Liver (tissue), 9 donors: ENCODE results near the gene CHRM3. TPM values are rescaled to one million over a fixed set of nuclear protein-coding genes. Genes with fewer than 3 reads are reported as not detected.

Source experiments
- DNase-seq: peaks from one replicate; pipeline ENCODE4 v3.0.0-alpha.2; 2017; ENCODE audit warnings: low spot score
- H3K27ac ChIP-seq, 2 donors: one replicate each; pipeline ENCODE4 v1.7.0; 2013; ENCODE audit warnings: inconsistent platforms in 2 of 2, low read length in 2 of 2, control low read depth in 1 of 2, low read depth in 1 of 2, mild to moderate bottlenecking in 1 of 2
- H3K27me3 ChIP-seq, 4 donors: one replicate each; pipeline versions ENCODE4 v1.6.1 to v1.7.0; 2013; ENCODE audit warnings: low read length in 3 of 4, inconsistent platforms in 1 of 4, mild to moderate bottlenecking in 1 of 4, moderate library complexity in 1 of 4; ENCODE audit not compliant: control insufficient read depth in 4 of 4, insufficient read depth in 4 of 4
- H3K36me3 ChIP-seq, 4 donors: one replicate each; pipeline versions ENCODE4 v1.6.1 to v1.7.0; 2013; ENCODE audit warnings: low read length in 3 of 4, mild to moderate bottlenecking in 3 of 4, low read depth in 1 of 4, moderate library complexity in 1 of 4; ENCODE audit not compliant: control insufficient read depth in 4 of 4, insufficient read depth in 3 of 4
- H3K4me1 ChIP-seq, 4 donors: one replicate each; pipeline versions ENCODE4 v1.6.1 to v1.7.0; 2013; ENCODE audit warnings: low read length in 3 of 4, mild to moderate bottlenecking in 3 of 4, moderate library complexity in 1 of 4; ENCODE audit not compliant: control insufficient read depth in 4 of 4, insufficient read depth in 4 of 4
- H3K4me3 ChIP-seq, 3 donors: one replicate each; pipeline versions ENCODE4 v1.6.1 to v1.7.0; 2013; ENCODE audit warnings: low read length in 3 of 3, control low read depth in 1 of 3, low read depth in 1 of 3, mild to moderate bottlenecking in 1 of 3
- H3K9ac ChIP-seq, 2 donors: one replicate each; pipeline ENCODE4 v1.7.0; 2013; ENCODE audit warnings: low read length in 2 of 2, mild to moderate bottlenecking in 2 of 2, moderate library complexity in 2 of 2, control low read depth in 1 of 2, low read depth in 1 of 2
- H3K9me3 ChIP-seq, 4 donors: one replicate each; pipeline versions ENCODE4 v1.6.1 to v1.7.0; 2013; ENCODE audit warnings: low read length in 3 of 4; ENCODE audit not compliant: control insufficient read depth in 4 of 4
- CTCF ChIP-seq: fragments of 150-350 bp; IDR thresholded peaks from 2 replicates; pipeline ENCODE4 v1.5.1; 2017; ENCODE audit warnings: improper control_type of control experiment, low read depth, low read length; ENCODE audit not compliant: missing input control
- EGR1 ChIP-seq, 2 donors: IDR thresholded peaks; 2 replicates each; pipeline ENCODE4 v1.6.1; 2016 to 2018; ENCODE audit warnings: antibody characterized with exemption in 2 of 2, low read depth in 2 of 2
- FOXA1 ChIP-seq: IDR thresholded peaks from 2 replicates; pipeline ENCODE4 v1.6.1; 2016; ENCODE audit warnings: antibody characterized with exemption
- FOXA2 ChIP-seq: IDR thresholded peaks from 2 replicates; pipeline ENCODE4 v1.6.1; 2016; ENCODE audit warnings: antibody characterized with exemption
- HNF4A ChIP-seq, 2 donors: conservative IDR thresholded peaks; 2 replicates each; pipeline ENCODE4 v1.6.1; 2016; ENCODE audit warnings: antibody characterized with exemption in 2 of 2, mild to moderate bottlenecking in 2 of 2
- HNF4G ChIP-seq: IDR thresholded peaks from 2 replicates; pipeline ENCODE4 v1.6.1; 2016; ENCODE audit warnings: antibody characterized with exemption
- JUND ChIP-seq, 2 donors: IDR thresholded peaks; 2 replicates each; pipeline ENCODE4 v1.6.1; 2016; ENCODE audit warnings: antibody characterized with exemption in 2 of 2
- NR2F2 ChIP-seq: IDR thresholded peaks from 2 replicates; pipeline ENCODE4 v1.6.1; 2016; ENCODE audit warnings: antibody characterized with exemption
- RAD21 ChIP-seq, 2 donors: IDR thresholded peaks; 2 replicates each; pipeline ENCODE4 v1.6.1; 2016; ENCODE audit warnings: antibody characterized with exemption in 2 of 2, mild to moderate bottlenecking in 2 of 2
- REST ChIP-seq: IDR thresholded peaks from 2 replicates; pipeline ENCODE4 v1.6.1; 2016; ENCODE audit warnings: antibody characterized with exemption, mild to moderate bottlenecking
- RXRA ChIP-seq, 2 donors: IDR thresholded peaks; 2 replicates each; pipeline ENCODE4 v1.6.1; 2017 to 2018; ENCODE audit warnings: antibody characterized with exemption in 2 of 2, mild to moderate bottlenecking in 1 of 2
- SP1 ChIP-seq: IDR thresholded peaks from 2 replicates; pipeline ENCODE4 v1.6.1; 2018; ENCODE audit warnings: antibody characterized with exemption, mild to moderate bottlenecking
- TAF1 ChIP-seq: conservative IDR thresholded peaks from 2 replicates; pipeline ENCODE4 v1.6.1; 2016; ENCODE audit warnings: antibody characterized with exemption, mild to moderate bottlenecking
- YY1 ChIP-seq: IDR thresholded peaks from 2 replicates; pipeline ENCODE4 v1.6.1; 2016; ENCODE audit warnings: antibody characterized with exemption, mild to moderate bottlenecking
- ZBTB33 ChIP-seq: IDR thresholded peaks from 2 replicates; pipeline ENCODE4 v1.6.1; 2016; ENCODE audit warnings: antibody characterized with exemption
- WGBS: extraction: QIAGEN DNeasy Blood & Tissue Kit; methylation state at CpG from one replicate; pipeline ENCODE4 v1.1.7; 2013; 5-methylcytosine and 5-hydroxymethylcytosine counted together
- polyA plus RNA-seq, 2 donors: library from polyadenylated mRNA; stranded (reverse) in 1 of 2; unstranded in 1 of 2; fragments of 200-250 nt in 1 of 2; fragments of >200 nt in 1 of 2; fragmentation: Nextera tagmentation in 1 of 2; extraction: Ambion mirVana in 1 of 2; gene quantifications; one replicate each; pipeline versions ENCODE4 v1.2.1 to v1.2.3, GENCODE V29; 2013 to 2015
- total RNA-seq, 2 donors: library from RNA; depleted of rRNA; stranded (reverse); fragments of >200 nt; gene quantifications; one replicate each; pipeline ENCODE4 v1.2.3, GENCODE V29; 2014
- TF ChIP-seq, protein P1 (sequence below): IDR thresholded peaks from 2 replicates; pipeline ENCODE4 v1.6.1; 2016; ENCODE audit warnings: antibody characterized with exemption
- TF ChIP-seq, protein P2 (sequence below): IDR thresholded peaks from 2 replicates; pipeline ENCODE4 v1.6.1; 2016; ENCODE audit warnings: antibody characterized with exemption
- donor health status: healthy.
- donor health status: healthy.
- donor health status: healthy.
- donor health status: healthy.
- donor health status: healthy.

CHRM3 gene
- total and polyA plus RNA-seq, 4 donors = 0.09 to 2.3 (median 0.76) TPM

GRCh38 chr1:239388159-239388485 is 1.8 kb downstream of the CHRM3 start:
- H3K36me3 ChIP-seq = no peaks in the 10 kb centered on the region
- H3K9ac ChIP-seq = no peak overlapping the region
- no peak for DNase-seq
- peaks cover 0 to 24% (median 22%) of the 10 kb centered on the region in 4 donors for H3K4me1 ChIP-seq
- H3K27me3 ChIP-seq = peaks cover 2 to 17% (median 9%) of the 10 kb centered on the region in 4 donors
- no peaks in the 10 kb centered on the region for H3K9me3 ChIP-seq
- WGBS = 11% methylated on average over 5 of the region's 5 CpGs
- TF ChIP-seq SP1 (no peak), CTCF (no peak), NR2F2 (no peak), JUND (IDR thresholded peaks at IDR 0.05) (no peak)
- TF ChIP-seq, protein P1, sequence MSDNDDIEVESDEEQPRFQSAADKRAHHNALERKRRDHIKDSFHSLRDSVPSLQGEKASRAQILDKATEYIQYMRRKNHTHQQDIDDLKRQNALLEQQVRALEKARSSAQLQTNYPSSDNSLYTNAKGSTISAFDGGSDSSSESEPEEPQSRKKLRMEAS = no peak
- H3K4me3 ChIP-seq = peak overlapping the region in 2 of 3 donors; percentile 16 to 69
- no peak overlapping the region for H3K27ac ChIP-seq

- H3K27ac ChIP-seq = no peak overlapping the region
Observed at GRCh38 chr1:239388578-239388977, 2.2 kb downstream of the CHRM3 start.

DNA sequence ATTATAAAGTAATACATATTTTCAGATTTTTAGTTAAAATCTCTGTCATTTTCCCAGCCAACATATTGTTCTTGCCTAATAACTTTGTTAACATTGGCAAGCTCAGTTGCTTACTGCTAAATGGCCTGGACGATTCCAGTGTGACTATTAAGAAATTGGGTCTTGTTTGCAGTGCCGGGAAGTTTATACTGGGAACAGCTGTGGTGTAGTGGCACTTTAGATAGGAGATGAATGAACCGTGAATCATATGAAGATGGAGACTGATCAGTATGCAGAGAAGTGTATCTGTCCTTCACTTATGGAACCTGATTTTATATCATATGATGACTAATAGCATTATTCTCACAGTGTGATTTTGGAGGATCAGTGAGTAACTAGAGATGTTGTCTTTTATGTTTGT is 3.3 kb downstream of the CHRM3 start:
- Histone ChIP-seq H3K27me3 (peaks cover 2 to 21% (median 7%) of the 10 kb centered on the region in 4 donors), H3K9ac (no peak overlapping the region), H3K4me1 (peaks cover 0 to 24% (median 22%) of the 10 kb centered on the region in 4 donors), H3K36me3 (no peaks in the 10 kb centered on the region), H3K9me3 (no peaks in the 10 kb centered on the region), H3K27ac (no peak overlapping the region), H3K4me3 (no peak overlapping the region)
- WGBS = 28% methylated on average over 3 of the region's 3 CpGs
- no peak for DNase-seq
- peak in 1 of 2 donors; percentile 11 for TF ChIP-seq RAD21 (IDR thresholded peaks at IDR 0.05)
- no peak for TF ChIP-seq HNF4G
- TF ChIP-seq ZBTB33 = no peak
- peak in 1 of 2 donors; percentile 15 for TF ChIP-seq JUND (IDR thresholded peaks at IDR 0.05)
- TF ChIP-seq HNF4A (conservative IDR thresholded peaks at IDR 0.05) = peak in 1 of 2 donors; percentile 28
- TF ChIP-seq TAF1 = no peak
- TF ChIP-seq FOXA2 = no peak
- no peak for TF ChIP-seq REST
- TF ChIP-seq RXRA (IDR thresholded peaks at IDR 0.05) = peak in 1 of 2 donors; percentile 29
- TF ChIP-seq EGR1 (IDR thresholded peaks at IDR 0.05; ENCODE audit: low read depth in 2 of 2) = no peak
- TF ChIP-seq, protein P2, sequence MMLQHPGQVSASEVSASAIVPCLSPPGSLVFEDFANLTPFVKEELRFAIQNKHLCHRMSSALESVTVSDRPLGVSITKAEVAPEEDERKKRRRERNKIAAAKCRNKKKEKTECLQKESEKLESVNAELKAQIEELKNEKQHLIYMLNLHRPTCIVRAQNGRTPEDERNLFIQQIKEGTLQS = no peak
- no peak for TF ChIP-seq SP1
- TF ChIP-seq CTCF = no peak
- TF ChIP-seq YY1 = no peak
- no peak for TF ChIP-seq FOXA1
- no peak for TF ChIP-seq NR2F2

More at GRCh38 chr1:239388578-239388977, 2.2 kb downstream of the CHRM3 start:
- WGBS = 52% methylated on average over 9 of the region's 9 CpGs
- Histone ChIP-seq H3K4me1 (peaks cover 0 to 24% (median 22%) of the 10 kb centered on the region in 4 donors), H3K27me3 (peaks cover 2 to 17% (median 9%) of the 10 kb centered on the region in 4 donors), H3K9me3 (no peaks in the 10 kb centered on the region), H3K4me3 (no peak overlapping the region), H3K36me3 (no peaks in the 10 kb centered on the region), H3K9ac (no peak overlapping the region)
- no peak for DNase-seq
- TF ChIP-seq, protein P2 = no peak
- TF ChIP-seq JUND (IDR thresholded peaks at IDR 0.05) (no peak), FOXA1 (no peak)
